ENCODE data around the gene RABGAP1L.
"Not testable (repeated sequence)": the region's sequence is repeated elsewhere in the genome, so short reads cannot be mapped to it uniquely, and the experiment has no call there.

Gene RABGAP1L

GRCh38 chr1:174273776-174274175 lies 114.5 kb downstream of the RABGAP1L start:
- no peak for DNase-seq (ENCODE audit: low read depth)
- H3K4me3 ChIP-seq (ENCODE audit: low read depth, low read length) = no peak overlapping the region

GRCh38 chr1:174274452-174274851 lies 115.1 kb downstream of the RABGAP1L start:
- no peak for DNase-seq (ENCODE audit: low read depth)
- no peak overlapping the region for H3K4me3 ChIP-seq (ENCODE audit: low read depth, low read length)

GRCh38 chr1:174274884-174275283 lies 115.6 kb downstream of the RABGAP1L start:
- no peak for DNase-seq (ENCODE audit: low read depth)
- no peak overlapping the region for H3K4me3 ChIP-seq (ENCODE audit: low read depth, low read length)

GRCh38 chr1:174276087-174276486 lies 116.8 kb downstream of the RABGAP1L start:
- no peak overlapping the region for H3K4me3 ChIP-seq (ENCODE audit: low read depth, low read length)
- DNase-seq (ENCODE audit: low read depth) = no peak

GRCh38 chr1:174284052-174284451 lies 124.7 kb downstream of the RABGAP1L start:
- no peak overlapping the region for H3K4me3 ChIP-seq (ENCODE audit: low read depth, low read length)
- DNase-seq (ENCODE audit: low read depth) = no peak

- no peak for DNase-seq (ENCODE audit: low read depth)
- H3K4me3 ChIP-seq (ENCODE audit: low read depth, low read length) = no peak overlapping the region
These were observed 126.7 kb downstream of the RABGAP1L start for GRCh38 chr1:174286042-174286441.

- no peak for DNase-seq (ENCODE audit: low read depth)
- no peak overlapping the region for H3K4me3 ChIP-seq (ENCODE audit: low read depth, low read length)
These were observed 130.5 kb downstream of the RABGAP1L start for GRCh38 chr1:174289644-174290310.

GRCh38 chr1:174291059-174291458 lies 131.7 kb downstream of the RABGAP1L start:
- no peak overlapping the region for H3K4me3 ChIP-seq (ENCODE audit: low read depth, low read length)
- DNase-seq (ENCODE audit: low read depth) = no peak

GRCh38 chr1:174296309-174296708 lies 137.0 kb downstream of the RABGAP1L start:
- no peak overlapping the region for H3K4me3 ChIP-seq (ENCODE audit: low read depth, low read length)
- no peak for DNase-seq (ENCODE audit: low read depth)

- H3K4me3 ChIP-seq (ENCODE audit: low read depth, low read length) = no peak overlapping the region
- DNase-seq (ENCODE audit: low read depth) = no peak
These were observed 138.0 kb downstream of the RABGAP1L start for GRCh38 chr1:174297351-174297750.

GRCh38 chr1:174301295-174302077 lies 142.2 kb downstream of the RABGAP1L start:
- no peak for DNase-seq (ENCODE audit: low read depth)
- no peak overlapping the region for H3K4me3 ChIP-seq (ENCODE audit: low read depth, low read length)

GRCh38 chr1:174308604-174309003 lies 149.3 kb downstream of the RABGAP1L start:
- no peak for DNase-seq (ENCODE audit: low read depth)

GRCh38 chr1:174309490-174309889 lies 150.2 kb downstream of the RABGAP1L start:
- H3K4me3 ChIP-seq (ENCODE audit: low read depth, low read length) = no peak overlapping the region
- DNase-seq (ENCODE audit: low read depth) = no peak

More at GRCh38 chr1:174308604-174309003, 149.3 kb downstream of the RABGAP1L start:
- H3K4me3 ChIP-seq (ENCODE audit: low read depth, low read length) = no peak overlapping the region

GRCh38 chr1:174314433-174314832 lies 155.1 kb downstream of the RABGAP1L start:
- no peak overlapping the region for H3K4me3 ChIP-seq (ENCODE audit: low read depth, low read length)
- DNase-seq (ENCODE audit: low read depth) = no peak

- no peak overlapping the region for H3K4me3 ChIP-seq (ENCODE audit: low read depth, low read length)
- DNase-seq (ENCODE audit: low read depth) = no peak
These were observed 155.9 kb downstream of the RABGAP1L start for GRCh38 chr1:174315239-174315638.

- not testable (repeated sequence) for H3K4me3 ChIP-seq (ENCODE audit: low read depth, low read length); DNase-seq (ENCODE audit: low read depth)
These were observed 161.6 kb downstream of the RABGAP1L start for GRCh38 chr1:174320897-174321296.

- no peak overlapping the region for H3K4me3 ChIP-seq (ENCODE audit: low read depth, low read length)
- DNase-seq (ENCODE audit: low read depth) = no peak
These were observed 163.0 kb downstream of the RABGAP1L start for GRCh38 chr1:174322202-174322862.

GRCh38 chr1:174324493-174324892 lies 165.2 kb downstream of the RABGAP1L start:
- no peak overlapping the region for H3K4me3 ChIP-seq (ENCODE audit: low read depth, low read length)
- no peak for DNase-seq (ENCODE audit: low read depth)

GRCh38 chr1:174324939-174325338 lies 165.6 kb downstream of the RABGAP1L start:
- no peak for DNase-seq (ENCODE audit: low read depth)

GRCh38 chr1:174326278-174326677 lies 167.0 kb downstream of the RABGAP1L start:
- DNase-seq (ENCODE audit: low read depth) = no peak
- H3K4me3 ChIP-seq (ENCODE audit: low read depth, low read length) = no peak overlapping the region

More at GRCh38 chr1:174324939-174325338, 165.6 kb downstream of the RABGAP1L start:
- H3K4me3 ChIP-seq (ENCODE audit: low read depth, low read length) = no peak overlapping the region
